ENCODE measurements around the gene EFHC1. TPM values are rescaled to one million over a fixed set of nuclear protein-coding genes. Genes with fewer than 3 reads are reported as not detected.

The EFHC1 gene
- total and polyA plus RNA-seq, 2 experiments from 2014 or later = 24.3 to 28.0 TPM

DNA sequence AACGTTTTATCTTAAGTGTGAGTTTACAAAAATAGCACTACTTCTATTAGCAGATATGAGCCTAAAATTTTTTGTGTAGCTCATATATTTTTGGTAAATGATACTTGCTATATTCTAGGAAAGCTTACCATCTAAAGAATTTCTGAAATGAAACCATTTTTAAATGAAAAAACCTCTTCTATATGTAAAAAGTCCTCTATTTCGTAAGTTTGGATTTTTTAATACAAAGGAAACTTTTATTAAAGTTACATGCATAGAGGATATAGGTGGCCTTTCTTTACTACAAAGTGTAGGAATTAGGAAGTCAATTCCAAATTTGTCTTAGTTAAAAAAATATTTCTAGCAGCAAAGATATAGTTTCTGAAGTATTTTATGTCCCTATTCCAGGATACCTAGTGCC is 18.8 kb downstream of the EFHC1 start (continued):
- TF ChIP-seq, protein P1, sequence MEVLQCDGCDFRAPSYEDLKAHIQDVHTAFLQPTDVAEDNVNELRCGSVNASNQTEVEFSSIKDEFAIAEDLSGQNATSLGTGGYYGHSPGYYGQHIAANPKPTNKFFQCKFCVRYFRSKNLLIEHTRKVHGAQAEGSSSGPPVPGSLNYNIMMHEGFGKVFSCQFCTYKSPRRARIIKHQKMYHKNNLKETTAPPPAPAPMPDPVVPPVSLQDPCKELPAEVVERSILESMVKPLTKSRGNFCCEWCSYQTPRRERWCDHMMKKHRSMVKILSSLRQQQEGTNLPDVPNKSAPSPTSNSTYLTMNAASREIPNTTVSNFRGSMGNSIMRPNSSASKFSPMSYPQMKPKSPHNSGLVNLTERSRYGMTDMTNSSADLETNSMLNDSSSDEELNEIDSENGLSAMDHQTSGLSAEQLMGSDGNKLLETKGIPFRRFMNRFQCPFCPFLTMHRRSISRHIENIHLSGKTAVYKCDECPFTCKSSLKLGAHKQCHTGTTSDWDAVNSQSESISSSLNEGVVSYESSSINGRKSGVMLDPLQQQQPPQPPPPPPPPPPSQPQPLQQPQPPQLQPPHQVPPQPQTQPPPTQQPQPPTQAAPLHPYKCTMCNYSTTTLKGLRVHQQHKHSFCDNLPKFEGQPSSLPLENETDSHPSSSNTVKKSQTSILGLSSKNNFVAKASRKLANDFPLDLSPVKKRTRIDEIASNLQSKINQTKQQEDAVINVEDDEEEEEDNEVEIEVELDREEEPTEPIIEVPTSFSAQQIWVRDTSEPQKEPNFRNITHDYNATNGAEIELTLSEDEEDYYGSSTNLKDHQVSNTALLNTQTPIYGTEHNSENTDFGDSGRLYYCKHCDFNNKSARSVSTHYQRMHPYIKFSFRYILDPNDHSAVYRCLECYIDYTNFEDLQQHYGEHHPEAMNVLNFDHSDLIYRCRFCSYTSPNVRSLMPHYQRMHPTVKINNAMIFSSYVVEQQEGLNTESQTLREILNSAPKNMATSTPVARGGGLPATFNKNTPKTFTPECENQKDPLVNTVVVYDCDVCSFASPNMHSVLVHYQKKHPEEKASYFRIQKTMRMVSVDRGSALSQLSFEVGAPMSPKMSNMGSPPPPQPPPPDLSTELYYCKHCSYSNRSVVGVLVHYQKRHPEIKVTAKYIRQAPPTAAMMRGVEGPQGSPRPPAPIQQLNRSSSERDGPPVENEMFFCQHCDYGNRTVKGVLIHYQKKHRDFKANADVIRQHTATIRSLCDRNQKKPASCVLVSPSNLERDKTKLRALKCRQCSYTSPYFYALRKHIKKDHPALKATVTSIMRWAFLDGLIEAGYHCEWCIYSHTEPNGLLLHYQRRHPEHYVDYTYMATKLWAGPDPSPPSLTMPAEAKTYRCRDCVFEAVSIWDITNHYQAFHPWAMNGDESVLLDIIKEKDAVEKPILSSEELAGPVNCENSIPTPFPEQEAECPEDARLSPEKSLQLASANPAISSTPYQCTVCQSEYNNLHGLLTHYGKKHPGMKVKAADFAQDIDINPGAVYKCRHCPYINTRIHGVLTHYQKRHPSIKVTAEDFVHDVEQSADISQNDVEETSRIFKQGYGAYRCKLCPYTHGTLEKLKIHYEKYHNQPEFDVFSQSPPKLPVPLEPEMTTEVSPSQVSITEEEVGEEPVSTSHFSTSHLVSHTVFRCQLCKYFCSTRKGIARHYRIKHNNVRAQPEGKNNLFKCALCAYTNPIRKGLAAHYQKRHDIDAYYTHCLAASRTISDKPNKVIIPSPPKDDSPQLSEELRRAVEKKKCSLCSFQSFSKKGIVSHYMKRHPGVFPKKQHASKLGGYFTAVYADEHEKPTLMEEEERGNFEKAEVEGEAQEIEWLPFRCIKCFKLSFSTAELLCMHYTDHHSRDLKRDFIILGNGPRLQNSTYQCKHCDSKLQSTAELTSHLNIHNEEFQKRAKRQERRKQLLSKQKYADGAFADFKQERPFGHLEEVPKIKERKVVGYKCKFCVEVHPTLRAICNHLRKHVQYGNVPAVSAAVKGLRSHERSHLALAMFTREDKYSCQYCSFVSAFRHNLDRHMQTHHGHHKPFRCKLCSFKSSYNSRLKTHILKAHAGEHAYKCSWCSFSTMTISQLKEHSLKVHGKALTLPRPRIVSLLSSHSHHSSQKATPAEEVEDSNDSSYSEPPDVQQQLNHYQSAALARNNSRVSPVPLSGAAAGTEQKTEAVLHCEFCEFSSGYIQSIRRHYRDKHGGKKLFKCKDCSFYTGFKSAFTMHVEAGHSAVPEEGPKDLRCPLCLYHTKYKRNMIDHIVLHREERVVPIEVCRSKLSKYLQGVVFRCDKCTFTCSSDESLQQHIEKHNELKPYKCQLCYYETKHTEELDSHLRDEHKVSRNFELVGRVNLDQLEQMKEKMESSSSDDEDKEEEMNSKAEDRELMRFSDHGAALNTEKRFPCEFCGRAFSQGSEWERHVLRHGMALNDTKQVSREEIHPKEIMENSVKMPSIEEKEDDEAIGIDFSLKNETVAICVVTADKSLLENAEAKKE (CRISPR knock-in tag; IDR thresholded peaks at IDR 0.05) = no peak
- TF ChIP-seq ZNF331 (CRISPR knock-in tag; IDR thresholded peaks at IDR 0.05; ENCODE audit: low read depth) (no peak), CREB1 (CRISPR knock-in tag; IDR thresholded peaks at IDR 0.05; ENCODE audit: low read depth) (no peak), EZH2 (IDR thresholded peaks at IDR 0.05; ENCODE audit: low read depth, unreplicated experiment) (no peak), NANOG (IDR thresholded peaks at IDR 0.05; ENCODE audit: borderline replicate concordance) (no peak)

DNA sequence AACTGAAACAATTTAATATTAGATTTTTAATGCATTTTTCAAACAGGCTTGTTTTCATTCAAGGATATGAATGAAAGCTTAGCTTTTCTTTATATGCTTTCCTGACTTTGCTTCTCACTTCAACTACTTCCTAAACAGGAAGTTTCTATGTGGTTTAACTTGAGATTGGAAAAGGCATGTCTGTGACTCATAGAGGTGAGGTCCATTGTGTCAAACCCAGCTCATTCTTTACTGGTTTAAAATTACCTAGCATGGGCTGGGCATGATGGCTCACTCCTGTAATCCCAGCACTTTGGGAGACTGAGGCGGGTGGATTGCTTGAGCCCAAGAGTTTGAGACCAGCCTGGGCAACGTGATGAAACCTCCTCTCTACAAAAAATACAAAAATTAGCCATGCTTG is 34.4 kb downstream of the EFHC1 start:
- Histone ChIP-seq H3K9me2 (ENCODE audit: insufficient read depth) (no peaks in the 10 kb centered on the region), H3K4me3 (no peak overlapping the region), H3K4me2 (no peak overlapping the region), H2AFZ (no peak overlapping the region), H3K4me1 (ENCODE audit: insufficient read depth) (peaks cover 6% of the 10 kb centered on the region; the same call in 1 of the 2 replicates), H3K27me3 (ENCODE audit: insufficient read depth) (no peaks in the 10 kb centered on the region), H3K36me3 (ENCODE audit: insufficient read depth) (peaks cover 4% of the 10 kb centered on the region; the same call in 1 of the 2 replicates), H4K20me1 (replicated peaks; ENCODE audit: insufficient read depth) (no peaks in the 10 kb centered on the region), H3F3A (replicated peaks; ENCODE audit: low read depth) (no peaks in the 10 kb centered on the region), H3K27ac (ENCODE audit: low read depth) (no peak overlapping the region), H3K79me2 (replicated peaks; ENCODE audit: insufficient read depth) (no peaks in the 10 kb centered on the region)
- peaks cover 14% of the 10 kb centered on the region for H3K36me3 Mint-ChIP-seq (ENCODE audit: low read depth)
- no peak overlapping the region for H3K27ac Mint-ChIP-seq
- peaks cover 8% of the 10 kb centered on the region for H3K4me1 Mint-ChIP-seq
- no peaks in the 10 kb centered on the region for H3K27me3 Mint-ChIP-seq (ENCODE audit: insufficient read depth, low read depth, poor library complexity)
- DNase-seq (ENCODE audit: low spot score) (no peak), ATAC-seq (no peak)
- H3K4me3 Mint-ChIP-seq = no peak overlapping the region
- peaks cover 14% of the 10 kb centered on the region for H3K9me3 Mint-ChIP-seq
- TF ChIP-seq CREB1 (CRISPR knock-in tag; IDR thresholded peaks at IDR 0.05; ENCODE audit: low read depth) (no peak), EZH2phosphoT487 (IDR thresholded peaks at IDR 0.05; ENCODE audit: unreplicated experiment) (no peak), POLR2AphosphoS5 (IDR thresholded peaks at IDR 0.05; ENCODE audit: low read depth) (no peak), NANOG (IDR thresholded peaks at IDR 0.05; ENCODE audit: borderline replicate concordance) (no peak)
- TF ChIP-seq, protein P2, sequence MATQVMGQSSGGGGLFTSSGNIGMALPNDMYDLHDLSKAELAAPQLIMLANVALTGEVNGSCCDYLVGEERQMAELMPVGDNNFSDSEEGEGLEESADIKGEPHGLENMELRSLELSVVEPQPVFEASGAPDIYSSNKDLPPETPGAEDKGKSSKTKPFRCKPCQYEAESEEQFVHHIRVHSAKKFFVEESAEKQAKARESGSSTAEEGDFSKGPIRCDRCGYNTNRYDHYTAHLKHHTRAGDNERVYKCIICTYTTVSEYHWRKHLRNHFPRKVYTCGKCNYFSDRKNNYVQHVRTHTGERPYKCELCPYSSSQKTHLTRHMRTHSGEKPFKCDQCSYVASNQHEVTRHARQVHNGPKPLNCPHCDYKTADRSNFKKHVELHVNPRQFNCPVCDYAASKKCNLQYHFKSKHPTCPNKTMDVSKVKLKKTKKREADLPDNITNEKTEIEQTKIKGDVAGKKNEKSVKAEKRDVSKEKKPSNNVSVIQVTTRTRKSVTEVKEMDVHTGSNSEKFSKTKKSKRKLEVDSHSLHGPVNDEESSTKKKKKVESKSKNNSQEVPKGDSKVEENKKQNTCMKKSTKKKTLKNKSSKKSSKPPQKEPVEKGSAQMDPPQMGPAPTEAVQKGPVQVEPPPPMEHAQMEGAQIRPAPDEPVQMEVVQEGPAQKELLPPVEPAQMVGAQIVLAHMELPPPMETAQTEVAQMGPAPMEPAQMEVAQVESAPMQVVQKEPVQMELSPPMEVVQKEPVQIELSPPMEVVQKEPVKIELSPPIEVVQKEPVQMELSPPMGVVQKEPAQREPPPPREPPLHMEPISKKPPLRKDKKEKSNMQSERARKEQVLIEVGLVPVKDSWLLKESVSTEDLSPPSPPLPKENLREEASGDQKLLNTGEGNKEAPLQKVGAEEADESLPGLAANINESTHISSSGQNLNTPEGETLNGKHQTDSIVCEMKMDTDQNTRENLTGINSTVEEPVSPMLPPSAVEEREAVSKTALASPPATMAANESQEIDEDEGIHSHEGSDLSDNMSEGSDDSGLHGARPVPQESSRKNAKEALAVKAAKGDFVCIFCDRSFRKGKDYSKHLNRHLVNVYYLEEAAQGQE (IDR thresholded peaks at IDR 0.05; ENCODE audit: unreplicated experiment) = no peak
- TF ChIP-seq, protein P3, sequence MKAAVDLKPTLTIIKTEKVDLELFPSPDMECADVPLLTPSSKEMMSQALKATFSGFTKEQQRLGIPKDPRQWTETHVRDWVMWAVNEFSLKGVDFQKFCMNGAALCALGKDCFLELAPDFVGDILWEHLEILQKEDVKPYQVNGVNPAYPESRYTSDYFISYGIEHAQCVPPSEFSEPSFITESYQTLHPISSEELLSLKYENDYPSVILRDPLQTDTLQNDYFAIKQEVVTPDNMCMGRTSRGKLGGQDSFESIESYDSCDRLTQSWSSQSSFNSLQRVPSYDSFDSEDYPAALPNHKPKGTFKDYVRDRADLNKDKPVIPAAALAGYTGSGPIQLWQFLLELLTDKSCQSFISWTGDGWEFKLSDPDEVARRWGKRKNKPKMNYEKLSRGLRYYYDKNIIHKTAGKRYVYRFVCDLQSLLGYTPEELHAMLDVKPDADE (IDR thresholded peaks at IDR 0.05) = no peak

Measured in GM23338 (cell line).